Measurements from ENCODE around the gene ITPR1.

- TF ChIP-seq CTCF (IDR thresholded peaks at IDR 0.05) (no peak), GATA2 (CRISPR knock-in tag; IDR thresholded peaks at IDR 0.05) (no peak), SIN3A (IDR thresholded peaks at IDR 0.05; ENCODE audit: borderline replicate concordance, low read depth, low read length) (no peak), REST (IDR thresholded peaks at IDR 0.05; ENCODE audit: low read depth, low read length) (no peak), TEAD4 (IDR thresholded peaks at IDR 0.05; ENCODE audit: borderline replicate concordance, insufficient read depth) (no peak), USF2 (IDR thresholded peaks at IDR 0.05; ENCODE audit: borderline replicate concordance, low read depth, low read length) (no peak), FOXJ3 (CRISPR knock-in tag; IDR thresholded peaks at IDR 0.05) (no peak), RAD21 (IDR thresholded peaks at IDR 0.05; ENCODE audit: low read length) (no peak), JUND (IDR thresholded peaks at IDR 0.05) (no peak)
Measured at GRCh38 chr3:4689021-4689420, 195.9 kb downstream of the ITPR1 start.

Measured in SK-N-SH (cell line).